GM10248 (cell line): ENCODE measurements around the gene GDF7.

ENCODE experiments used
- CTCF ChIA-PET: fragments of 300-600 bp; sonication (Branson Sonifier 250); formaldehyde crosslinking; extraction: SDS; loops from one replicate; lab custom pipeline; 2021; ENCODE audit warnings: antibody characterized with exemption; lab: Yijun Ruan, JAX
- POLR2A ChIA-PET: fragments of 350-650 bp; sonication (Branson Sonifier 250); formaldehyde crosslinking; extraction: SDS; loops from one replicate; lab custom pipeline; 2020; ENCODE audit warnings: antibody characterized with exemption; lab: Yijun Ruan, JAX
- DNase-seq: peaks from one replicate; pipeline ENCODE4 v3.0.0; 2012; ENCODE audit errors: extremely low spot score
- CTCF ChIP-seq: IDR thresholded peaks from 2 replicates; pipeline ENCODE4 v1.5.1; 2012; ENCODE audit warnings: mild to moderate bottlenecking, low read depth; ENCODE audit errors: extremely low read depth, missing control alignments, control extremely low read depth

GDF7 gene

GRCh38 chr2:20632446-20632990 is 34.4 kb upstream of the GDF7 start:
- POLR2A ChIA-PET: interaction anchor here (1.1 kb wide), 1 partner anchor 185 kb away, joined by 14 read pairs; the partner anchor contains the start of gene RHOB
- DNase-seq: no peak
- CTCF ChIA-PET: interaction anchor here (1.1 to 6.8 kb wide), 11 partner anchors 9 to 222 kb away, joined by 3 to 61 read pairs (median 6); partner anchors contain the start of gene HS1BP3
- no peak for TF ChIP-seq CTCF

GRCh38 chr2:20633001-20633400 is 33.9 kb upstream of the GDF7 start:
- ChIA-PET CTCF (interaction anchor here (1.1 to 6.8 kb wide), 9 partner anchors 9 to 223 kb away, joined by 3 to 61 read pairs (median 11); partner anchors contain the start of gene HS1BP3), POLR2A (interaction anchor here (1.1 kb wide), 1 partner anchor 186 kb away, joined by 14 read pairs; the partner anchor contains the start of gene RHOB)
- DNase-seq: no peak
- TF ChIP-seq CTCF: no peak

- ChIA-PET POLR2A (interaction anchor here (3.1 kb wide), 1 partner anchor 187 kb away, joined by 35 read pairs; the partner anchor contains the start of gene RHOB), CTCF (interaction anchor here (1.0 to 10.1 kb wide), 19 partner anchors 9 to 391 kb away, joined by 3 to 101 read pairs (median 7); partner anchors contain the start of genes HS1BP3 and RHOB)
- no peak for TF ChIP-seq CTCF
- DNase-seq: peak; percentile 64
Measured at GRCh38 chr2:20633794-20634506, 33.0 kb upstream of the GDF7 start.

GRCh38 chr2:20634507-20635112 is 32.3 kb upstream of the GDF7 start:
- ChIA-PET POLR2A (interaction anchor here (3.1 kb wide), 1 partner anchor 187 kb away, joined by 35 read pairs; the partner anchor contains the start of gene RHOB), CTCF (interaction anchor here (0.7 to 10.1 kb wide), 25 partner anchors 8 to 392 kb away, joined by 3 to 101 read pairs (median 5); partner anchors contain the start of genes HS1BP3 and RHOB)
- no peak for DNase-seq
- TF ChIP-seq CTCF: no peak

- no peak for DNase-seq
- TF ChIP-seq CTCF: no peak
- CTCF ChIA-PET: interaction anchor here (0.6 to 10.1 kb wide), 22 partner anchors 8 to 308 kb away, joined by 3 to 101 read pairs (median 6); partner anchors contain the start of genes HS1BP3 and RHOB
- POLR2A ChIA-PET: interaction anchor here (3.1 kb wide), 1 partner anchor 188 kb away, joined by 35 read pairs; the partner anchor contains the start of gene RHOB
Measured at GRCh38 chr2:20635113-20635510, 31.8 kb upstream of the GDF7 start.
